Upper lobe of right lung (tissue), 1 donor: ENCODE data around the gene AMPD2. TPM values are rescaled to one million over a fixed set of nuclear protein-coding genes. Genes with fewer than 3 reads are reported as not detected.

Experiments
- ATAC-seq: fragments of 200-7000 bp; cut with Tn5 transposase; one replicate; pipeline ENCODE4 v1.9.1; 2020; ENCODE audit warnings: mild to moderate bottlenecking, moderate library complexity
- DNase-seq: peaks from one replicate; pipeline ENCODE4 v3.0.0-alpha.2; 2020
- H3K27ac ChIP-seq: fragments of 200-600 bp; one replicate; pipeline ENCODE4 v1.8.0; 2022
- H3K27me3 ChIP-seq: fragments of 200-600 bp; one replicate; pipeline ENCODE4 v1.8.0; 2022; ENCODE audit warnings: mild to moderate bottlenecking
- H3K36me3 ChIP-seq: fragments of 200-600 bp; one replicate; pipeline ENCODE4 v1.8.0; 2022
- H3K4me1 ChIP-seq: fragments of 200-600 bp; one replicate; pipeline ENCODE4 v1.8.0; 2022
- H3K4me3 ChIP-seq: fragments of 200-600 bp; one replicate; pipeline ENCODE4 v1.8.0; 2022; ENCODE audit warnings: mild to moderate bottlenecking
- H3K9me3 ChIP-seq: fragments of 200-600 bp; one replicate; pipeline ENCODE4 v1.8.0; 2022
- CTCF ChIP-seq: fragments of 200-600 bp; IDR thresholded peaks from one replicate; pipeline ENCODE4 v1.8.0; 2022; ENCODE audit warnings: antibody characterized with exemption
- intact Hi-C: fragments of 100-400 bp; cut with DNase I; formaldehyde crosslinking; loops from one replicate; pipeline ENCODE4 v1.11.0; 2022
- total RNA-seq: library from RNA; stranded (reverse); fragmentation: NEBNext Ultra II Directional; extraction: Animal tissue kit (Norgen Biotek cat#: 25700); gene quantifications from one replicate; pipeline ENCODE4 v1.2.1, GENCODE V29; 2021
- donor health status: DM: no; HTN: yes; CAD: no; lungs with severe emphysema.

The AMPD2 gene
- total RNA-seq, 1 donor from 2014 or later = 56.9 TPM

GRCh38 chr1:109629372-109630030, 9.9 kb downstream of the AMPD2 start:
- Histone ChIP-seq H3K9me3 (no peaks in the 10 kb centered on the region), H3K4me3 (no peak overlapping the region), H3K4me1 (peaks cover 3% of the 10 kb centered on the region), H3K27ac (no peak overlapping the region), H3K36me3 (peaks cover 51% of the 10 kb centered on the region), H3K27me3 (no peaks in the 10 kb centered on the region)
- TF ChIP-seq CTCF = no peak
- DNase-seq = no peak
- intact Hi-C loops = loop anchor here (5.0 kb wide), 1 partner anchor 82 kb away; the partner anchor contains the start of gene GNAI3
- ATAC-seq = no peak

GRCh38 chr1:109630081-109630897, 10.7 kb downstream of the AMPD2 start:
- ATAC-seq (peak; percentile 8), DNase-seq (no peak)
- peak; percentile 37 for TF ChIP-seq CTCF
- Histone ChIP-seq H3K4me1 (no peaks in the 10 kb centered on the region), H3K36me3 (peaks cover 51% of the 10 kb centered on the region), H3K9me3 (no peaks in the 10 kb centered on the region), H3K27ac (no peak overlapping the region), H3K4me3 (no peak overlapping the region), H3K27me3 (no peaks in the 10 kb centered on the region)
- intact Hi-C loops = loop anchor here (5.0 kb wide), 1 partner anchor 83 kb away; the partner anchor contains the start of gene GNAI3

GRCh38 chr1:109630898-109631512, 11.4 kb downstream of the AMPD2 start:
- intact Hi-C loops = loop anchor here (5.0 kb wide), 1 partner anchor 84 kb away; the partner anchor contains the start of gene GNAI3
- ATAC-seq (no peak), DNase-seq (no peak)
- Histone ChIP-seq H3K9me3 (no peaks in the 10 kb centered on the region), H3K27me3 (no peaks in the 10 kb centered on the region), H3K4me3 (no peak overlapping the region), H3K27ac (no peak overlapping the region), H3K36me3 (peaks cover 51% of the 10 kb centered on the region), H3K4me1 (no peaks in the 10 kb centered on the region)
- no peak for TF ChIP-seq CTCF

GRCh38 chr1:109631513-109632505, 12.2 kb downstream of the AMPD2 start:
- no peak for TF ChIP-seq CTCF
- intact Hi-C loops = loop anchor here (5.0 kb wide), 1 partner anchor 85 kb away; the partner anchor contains the start of gene GNAI3
- DNase-seq (no peak), ATAC-seq (no peak)
- no peaks in the 10 kb centered on the region for H3K27me3 ChIP-seq
- H3K36me3 ChIP-seq = peaks cover 44% of the 10 kb centered on the region
- H3K4me1 ChIP-seq = peaks cover 5% of the 10 kb centered on the region
- no peaks in the 10 kb centered on the region for H3K9me3 ChIP-seq
- H3K4me3 ChIP-seq = no peak overlapping the region
- no peak overlapping the region for H3K27ac ChIP-seq
